ENCODE data around the gene TANGO6. TPM values are rescaled to one million over a fixed set of nuclear protein-coding genes. Genes with fewer than 3 reads are reported as not detected.

The TANGO6 gene
- total and polyA plus RNA-seq, 8 donors: 2.6 to 9.3 (median 6.3) TPM

DNA sequence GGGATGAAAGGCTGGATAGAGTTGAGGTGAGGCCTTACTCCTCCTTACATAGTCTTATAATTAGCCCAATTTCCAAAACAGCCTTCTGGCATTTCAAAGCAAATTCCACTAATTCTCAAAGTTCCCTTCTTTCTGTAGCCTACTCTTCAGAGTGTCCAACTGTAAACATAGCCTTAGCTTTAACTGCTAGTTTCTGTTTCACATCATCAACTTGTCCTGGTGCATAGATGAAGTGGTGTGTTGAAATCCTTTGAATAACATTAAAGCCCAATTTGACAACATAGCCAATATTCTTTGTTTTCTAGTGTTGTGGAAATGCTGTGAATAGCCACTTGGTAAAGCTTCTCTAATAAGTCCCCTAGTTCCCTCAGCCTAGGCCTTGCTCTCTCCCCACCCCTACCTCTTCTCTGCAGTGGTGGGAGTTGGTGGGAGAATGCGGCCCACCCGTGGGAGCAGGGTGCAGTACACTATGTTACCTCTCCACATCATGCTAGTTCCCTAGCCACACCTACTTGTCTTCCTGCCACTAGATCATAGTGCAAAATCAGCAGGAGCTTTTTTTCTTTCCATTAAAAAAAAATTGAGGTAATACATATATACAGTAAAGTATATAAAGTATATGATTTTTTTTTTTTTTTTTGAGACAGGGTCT, 135.1 kb downstream of the TANGO6 start:
- no peak overlapping the region for H3K27ac ChIP-seq
- ATAC-seq (no peak), DNase-seq (no peak), FAIRE-seq (no peak)
- H3K27me3 ChIP-seq: no peaks in the 10 kb centered on the region
- TF ChIP-seq, protein P1, sequence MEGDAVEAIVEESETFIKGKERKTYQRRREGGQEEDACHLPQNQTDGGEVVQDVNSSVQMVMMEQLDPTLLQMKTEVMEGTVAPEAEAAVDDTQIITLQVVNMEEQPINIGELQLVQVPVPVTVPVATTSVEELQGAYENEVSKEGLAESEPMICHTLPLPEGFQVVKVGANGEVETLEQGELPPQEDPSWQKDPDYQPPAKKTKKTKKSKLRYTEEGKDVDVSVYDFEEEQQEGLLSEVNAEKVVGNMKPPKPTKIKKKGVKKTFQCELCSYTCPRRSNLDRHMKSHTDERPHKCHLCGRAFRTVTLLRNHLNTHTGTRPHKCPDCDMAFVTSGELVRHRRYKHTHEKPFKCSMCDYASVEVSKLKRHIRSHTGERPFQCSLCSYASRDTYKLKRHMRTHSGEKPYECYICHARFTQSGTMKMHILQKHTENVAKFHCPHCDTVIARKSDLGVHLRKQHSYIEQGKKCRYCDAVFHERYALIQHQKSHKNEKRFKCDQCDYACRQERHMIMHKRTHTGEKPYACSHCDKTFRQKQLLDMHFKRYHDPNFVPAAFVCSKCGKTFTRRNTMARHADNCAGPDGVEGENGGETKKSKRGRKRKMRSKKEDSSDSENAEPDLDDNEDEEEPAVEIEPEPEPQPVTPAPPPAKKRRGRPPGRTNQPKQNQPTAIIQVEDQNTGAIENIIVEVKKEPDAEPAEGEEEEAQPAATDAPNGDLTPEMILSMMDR (IDR thresholded peaks at IDR 0.05): no peak
- no peak overlapping the region for H3K4me3 ChIP-seq
- WGBS, 2 donors: 83 to 89% methylated on average over 2 of the region's 2 CpGs
- intact Hi-C loops (cut with DNase I): no loop called here
- no peaks in the 10 kb centered on the region for H3K4me1 ChIP-seq
- H3K9me3 ChIP-seq: no peaks in the 10 kb centered on the region
- H3K36me3 ChIP-seq: peaks cover 0 to 4% (median 3%) of the 10 kb centered on the region in 3 donors

DNA sequence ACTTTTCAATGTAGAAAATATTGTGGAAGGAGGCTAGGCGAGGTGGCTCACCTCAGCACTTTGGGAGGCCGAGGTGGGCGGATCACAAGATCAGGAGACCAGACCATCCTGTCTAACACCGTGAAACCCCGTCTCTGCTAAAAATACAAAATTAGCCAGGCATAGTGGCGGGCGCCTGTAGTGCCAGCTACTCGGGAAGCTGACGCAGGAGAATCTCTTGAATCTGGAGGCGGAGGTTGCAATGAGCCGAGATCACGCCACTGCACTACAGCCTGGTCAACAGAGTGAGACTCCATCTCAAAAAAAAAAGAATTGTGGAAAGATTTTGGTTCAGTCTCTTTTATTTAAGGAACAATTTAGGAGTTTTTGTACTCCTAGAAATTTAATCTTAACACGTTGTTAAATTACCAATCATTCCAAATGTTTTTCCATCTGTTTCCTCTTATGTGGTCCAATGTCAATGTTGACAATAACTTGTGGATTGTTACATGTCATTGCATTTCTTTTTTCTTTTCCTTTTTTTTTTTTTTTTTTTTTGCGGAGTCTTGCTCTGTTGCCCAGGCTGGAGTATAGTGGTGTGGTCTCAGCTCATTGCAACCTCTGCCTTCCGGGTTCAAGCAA, 137.5 kb downstream of the TANGO6 start:
- TF ChIP-seq, protein P1 (IDR thresholded peaks at IDR 0.05): no peak
- Histone ChIP-seq H3K4me1 (no peaks in the 10 kb centered on the region), H3K4me3 (no peak overlapping the region), H3K9me3 (no peaks in the 10 kb centered on the region), H3K27me3 (no peaks in the 10 kb centered on the region), H3K36me3 (no peaks in the 10 kb centered on the region), H3K27ac (no peak overlapping the region)
- FAIRE-seq (no peak), DNase-seq (no peak), ATAC-seq (no peak)
- intact Hi-C loops (cut with DNase I): no loop called here
- 90 to 92% methylated on average over 15 of the region's 15 CpGs for WGBS, 2 donors

DNA sequence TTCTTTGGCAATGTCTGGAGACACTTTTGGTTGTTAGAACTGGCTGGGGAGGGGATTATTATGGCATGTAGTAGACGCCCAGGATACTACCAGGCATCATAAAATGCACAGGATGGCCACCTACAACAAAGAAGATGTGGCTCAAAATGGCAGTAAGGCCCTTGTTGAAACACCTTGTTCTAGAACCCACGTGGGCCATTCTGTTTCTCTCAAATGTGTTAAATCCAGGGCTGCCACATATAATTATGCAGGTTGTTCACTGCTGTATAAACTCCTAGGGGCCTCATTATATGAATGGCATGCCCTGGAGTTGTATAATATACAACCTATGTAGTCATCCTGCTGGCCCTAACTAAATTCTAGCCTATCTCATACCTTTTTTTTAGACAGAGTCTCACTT, 138.6 kb downstream of the TANGO6 start:
- Histone ChIP-seq H3K27ac (no peak overlapping the region), H3K4me1 (no peaks in the 10 kb centered on the region), H3K36me3 (no peaks in the 10 kb centered on the region), H3K9me3 (no peaks in the 10 kb centered on the region), H3K4me3 (no peak overlapping the region), H3K27me3 (no peaks in the 10 kb centered on the region)
- no peak for DNase-seq
- ATAC-seq: no peak
- TF ChIP-seq, protein P1 (IDR thresholded peaks at IDR 0.05): no peak
- FAIRE-seq: no peak
- intact Hi-C loops (cut with DNase I): no loop called here
- WGBS, 2 donors: 84 to 93% methylated on average over 2 of the region's 2 CpGs

DNA sequence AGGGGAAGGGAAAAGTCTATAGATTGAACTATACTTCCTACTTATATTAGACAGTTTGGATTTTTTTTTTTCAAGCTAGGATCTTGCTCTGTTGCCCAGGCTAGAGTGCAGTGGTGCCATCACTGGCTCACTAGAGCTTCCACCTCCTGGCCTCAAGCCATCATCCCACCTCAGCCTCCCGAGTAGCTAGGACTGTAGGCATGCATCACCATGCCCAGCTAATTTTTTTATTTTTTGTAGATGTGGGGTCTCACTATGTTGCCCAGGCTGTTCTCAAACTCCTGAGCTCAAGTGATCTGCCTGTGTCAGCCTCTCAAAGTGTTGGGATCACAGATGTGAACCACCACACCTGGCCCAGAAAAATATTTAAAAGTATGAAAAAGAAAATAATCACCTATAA, 141.1 kb downstream of the TANGO6 start:
- no peaks in the 10 kb centered on the region for H3K9me3 ChIP-seq
- intact Hi-C loops (cut with DNase I): no loop called here
- TF ChIP-seq, protein P1 (IDR thresholded peaks at IDR 0.05): no peak
- 92 to 96% methylated on average over 1 of the region's 1 CpG for WGBS, 2 donors
- H3K36me3 ChIP-seq: no peaks in the 10 kb centered on the region
- FAIRE-seq (no peak), ATAC-seq (no peak), DNase-seq (no peak)
- H3K27me3 ChIP-seq: no peaks in the 10 kb centered on the region
- no peaks in the 10 kb centered on the region for H3K4me1 ChIP-seq
- H3K27ac ChIP-seq: no peak overlapping the region
- H3K4me3 ChIP-seq: no peak overlapping the region

DNA sequence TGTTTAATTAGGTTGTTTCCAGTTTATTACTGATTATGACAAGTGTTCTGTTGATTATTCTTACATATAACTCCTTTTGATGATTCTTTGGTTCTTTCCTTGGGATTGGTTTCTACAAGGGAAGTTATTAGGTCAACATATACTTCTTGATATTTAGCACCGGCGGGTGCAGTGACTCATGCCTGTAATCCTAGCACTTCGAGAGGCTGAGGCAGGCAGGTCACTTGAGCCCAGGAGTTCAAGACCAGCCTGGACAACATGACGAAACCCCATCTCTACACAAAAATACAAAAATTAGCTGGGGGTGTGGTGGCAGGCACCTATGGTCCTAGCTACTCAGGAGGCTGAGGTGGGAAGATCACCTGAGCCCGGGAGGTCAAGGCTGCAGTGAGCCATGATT, 141.9 kb downstream of the TANGO6 start:
- Histone ChIP-seq H3K27me3 (no peaks in the 10 kb centered on the region), H3K9me3 (no peaks in the 10 kb centered on the region), H3K27ac (no peak overlapping the region), H3K4me3 (no peak overlapping the region), H3K36me3 (no peaks in the 10 kb centered on the region), H3K4me1 (no peaks in the 10 kb centered on the region)
- intact Hi-C loops (cut with DNase I): no loop called here
- DNase-seq: no peak
- no peak for ATAC-seq
- TF ChIP-seq, protein P1 (IDR thresholded peaks at IDR 0.05): no peak
- 94 to 95% methylated on average over 5 of the region's 5 CpGs for WGBS, 2 donors
- FAIRE-seq: no peak

All from pancreas (tissue), 10 donors.